ENCODE measurements around the gene CDH12.
"Not testable (repeated sequence)": the region's sequence is repeated elsewhere in the genome, so short reads cannot be mapped to it uniquely, and the experiment has no call there.

The CDH12 gene

GRCh38 chr5:22051881-22052280, 801.3 kb downstream of the CDH12 start:
- DNase-seq (ENCODE audit: insufficient read length, low spot score), result no peak
- TF ChIP-seq CTCF (IDR thresholded peaks at IDR 0.05; ENCODE audit: insufficient read depth, missing control alignments), result no peak
- FAIRE-seq, result no peak

GRCh38 chr5:22050931-22051330, 802.2 kb downstream of the CDH12 start:
- DNase-seq (ENCODE audit: insufficient read length, low spot score) (no peak), FAIRE-seq (peak; percentile 55)
- TF ChIP-seq CTCF (IDR thresholded peaks at IDR 0.05; ENCODE audit: insufficient read depth, missing control alignments), result no peak

- no peak for FAIRE-seq
- no peak for DNase-seq (ENCODE audit: insufficient read length, low spot score)
- TF ChIP-seq CTCF (IDR thresholded peaks at IDR 0.05; ENCODE audit: insufficient read depth, missing control alignments), result no peak
These were observed 808.9 kb downstream of the CDH12 start for GRCh38 chr5:22044229-22044628.

- no peak for TF ChIP-seq CTCF (IDR thresholded peaks at IDR 0.05; ENCODE audit: insufficient read depth, missing control alignments)
- no peak for FAIRE-seq
- DNase-seq (ENCODE audit: insufficient read length, low spot score), result no peak
These were observed 817.1 kb downstream of the CDH12 start for GRCh38 chr5:22036061-22036460.

- DNase-seq (ENCODE audit: insufficient read length, low spot score), result no peak
- no peak for TF ChIP-seq CTCF (IDR thresholded peaks at IDR 0.05; ENCODE audit: insufficient read depth, missing control alignments)
- FAIRE-seq, result no peak
These were observed 820.1 kb downstream of the CDH12 start for GRCh38 chr5:22033066-22033465.

- DNase-seq (ENCODE audit: insufficient read length, low spot score) (no peak), FAIRE-seq (no peak)
- no peak for TF ChIP-seq CTCF (IDR thresholded peaks at IDR 0.05; ENCODE audit: insufficient read depth, missing control alignments)
These were observed 829.4 kb downstream of the CDH12 start for GRCh38 chr5:22023784-22024183.

- FAIRE-seq; DNase-seq (ENCODE audit: insufficient read length, low spot score): not testable (repeated sequence)
These were observed 840.3 kb downstream of the CDH12 start for GRCh38 chr5:22012893-22013292.

- DNase-seq (ENCODE audit: insufficient read length, low spot score); FAIRE-seq: not testable (repeated sequence)
These were observed 842.3 kb downstream of the CDH12 start for GRCh38 chr5:22010808-22011207.

GRCh38 chr5:22001097-22001496, 852.0 kb downstream of the CDH12 start:
- FAIRE-seq; DNase-seq (ENCODE audit: insufficient read length, low spot score): not testable (repeated sequence)

- FAIRE-seq; DNase-seq (ENCODE audit: insufficient read length, low spot score): not testable (repeated sequence)
These were observed 867.3 kb downstream of the CDH12 start for GRCh38 chr5:21985799-21986198.

- not testable (repeated sequence) for DNase-seq (ENCODE audit: insufficient read length, low spot score); FAIRE-seq
These were observed 901.6 kb downstream of the CDH12 start for GRCh38 chr5:21951571-21951970.

All from D721Med (cell line).